HepG2 (cell line): ENCODE measurements around the gene CYB5B. TPM values are rescaled to one million over a fixed set of nuclear protein-coding genes. Genes with fewer than 3 reads are reported as not detected.

Experiments
- ATAC-seq: fragments of 200-7000 bp; cut with Tn5 transposase; 3 replicates; pipeline ENCODE4 v1.9.1; 2020; ENCODE audit warnings: mild to moderate bottlenecking, moderate library complexity
- BruUV-seq: library from RNA; stranded (reverse); fragments of 400-500 nt; replicated peaks from 2 replicates; lab custom pipeline; 2021; lab: Mats Ljungman, UMichigan
- CTCF ChIA-PET: fragments of 300-600 bp; formaldehyde crosslinking; extraction: SDS; loops from one replicate; lab custom pipeline; 2021; ENCODE audit warnings: low total read pairs, inconsistent platforms, low intra/inter-chr PET ratio; lab: Yijun Ruan, JAX
- POLR2A ChIA-PET: fragments of 350-600 bp; sonication (Branson Sonifier 250); formaldehyde crosslinking; loops from one replicate; lab custom pipeline; 2020; ENCODE audit warnings: antibody characterized with exemption, inconsistent platforms; lab: Yijun Ruan, JAX
- DNase-seq: peaks from one replicate; pipeline ENCODE4 v3.0.0-alpha.2; 2015; ENCODE audit warnings: low spot score
- FAIRE-seq: peaks from 3 replicates; lab custom pipeline; 2011; peaks lifted over from hg19 to GRCh38; lab: Jason Lieb, UNC
- H2AFZ ChIP-seq: one replicate; pipeline ENCODE4 v1.6.1; 2011; ENCODE audit warnings: low read length, inconsistent platforms
- H3K27ac ChIP-seq: fragments of 300-600 bp; 3 replicates; pipeline ENCODE4 v1.8.0; 2011; ENCODE audit warnings: mixed run types, mild to moderate bottlenecking, mixed read lengths, low read length, inconsistent platforms; ENCODE audit not compliant: insufficient read depth; ENCODE audit errors: extremely low read length
- H3K27me3 ChIP-seq, 2 experiments: fragments of 200-600 bp in 1 of 2; 2 replicates in 1 of 2; 3 replicates in 1 of 2; pipeline versions ENCODE4 v1.6.0 to v1.8.0; 2011; ENCODE audit warnings: low read length in 2 of 2, mild to moderate bottlenecking in 2 of 2, moderate library complexity in 2 of 2, inconsistent platforms in 1 of 2; ENCODE audit not compliant: insufficient read depth in 2 of 2, control insufficient read depth in 1 of 2
- H3K36me3 ChIP-seq, 2 experiments: fragments of 200-600 bp in 1 of 2; replicated peaks in 1 of 2; 2 replicates in 1 of 2; 3 replicates in 1 of 2; pipeline versions ENCODE4 v1.5.1 to v1.8.0; 2011; ENCODE audit warnings: low read length in 2 of 2, inconsistent platforms in 1 of 2; ENCODE audit not compliant: insufficient read depth in 2 of 2, control insufficient read depth in 1 of 2
- H3K4me1 ChIP-seq: 2 replicates; pipeline ENCODE4 v1.5.1; 2012; ENCODE audit warnings: low read length, inconsistent platforms; ENCODE audit not compliant: insufficient read depth
- H3K4me2 ChIP-seq: 2 replicates; pipeline ENCODE4 v1.6.0; 2011; ENCODE audit warnings: low read depth, low read length, inconsistent platforms
- H3K4me3 ChIP-seq, 3 experiments: fragments of 200-600 bp in 1 of 3; sonication (generic), shearing (Covaris generic) in 1 of 3; replicated peaks in 1 of 3; 2 replicates each; pipeline ENCODE4 v1.5.1; 2011 to 2016; ENCODE audit warnings: low read length in 3 of 3, inconsistent platforms in 2 of 3, low read depth in 2 of 3, mild to moderate bottlenecking in 2 of 3, control low read depth in 1 of 3, mixed read lengths in 1 of 3; ENCODE audit not compliant: insufficient read depth in 1 of 3
- H3K79me2 ChIP-seq: one replicate; pipeline ENCODE4 v1.6.1; 2011; ENCODE audit warnings: low read length, inconsistent platforms; ENCODE audit not compliant: insufficient read depth
- H3K9ac ChIP-seq: 2 replicates; pipeline ENCODE4 v1.6.0; 2011; ENCODE audit warnings: mild to moderate bottlenecking, low read depth, low read length, inconsistent platforms; ENCODE audit not compliant: insufficient read depth
- H3K9me3 ChIP-seq: 2 replicates; pipeline ENCODE4 v1.5.1; 2012; ENCODE audit warnings: mild to moderate bottlenecking, low read length
- H4K20me1 ChIP-seq: 2 replicates; pipeline ENCODE4 v1.6.0; 2011; ENCODE audit warnings: inconsistent platforms, mild to moderate bottlenecking, low read length, moderate library complexity; ENCODE audit not compliant: insufficient read depth
- BRD4 ChIP-seq: sonication (generic); formaldehyde crosslinking; IDR thresholded peaks from 2 replicates; pipeline ENCODE4 v1.4.0; 2020; ENCODE audit warnings: missing genetic modification reagents
- ETV6 ChIP-seq: sonication (generic); formaldehyde crosslinking; conservative IDR thresholded peaks from 2 replicates; pipeline ENCODE4 v1.4.0; 2020; ENCODE audit warnings: missing genetic modification reagents
- MAF1 ChIP-seq: sonication (generic); formaldehyde crosslinking; IDR thresholded peaks from 2 replicates; pipeline ENCODE4 v1.5.0; 2020; ENCODE audit warnings: missing genetic modification reagents, borderline replicate concordance
- MIER3 ChIP-seq: IDR thresholded peaks from 2 replicates; pipeline ENCODE4 v1.6.1; 2016; ENCODE audit warnings: missing compliant biosample characterization, borderline replicate concordance
- NFYB ChIP-seq: sonication (generic); formaldehyde crosslinking; IDR thresholded peaks from 2 replicates; pipeline ENCODE4 v1.4.0; 2020; ENCODE audit warnings: missing genetic modification reagents
- RNF2 ChIP-seq: fragments of 450-650 bp; conservative IDR thresholded peaks from 2 replicates; pipeline ENCODE4 v1.6.1; 2016; ENCODE audit warnings: low read depth
- SP4 ChIP-seq: sonication (generic); formaldehyde crosslinking; IDR thresholded peaks from 2 replicates; pipeline ENCODE4 v1.8.1; 2023; ENCODE audit warnings: mild to moderate bottlenecking, missing genetic modification reagents
- ZNF775 ChIP-seq: sonication (generic); formaldehyde crosslinking; IDR thresholded peaks from 2 replicates; pipeline ENCODE4 v1.4.0; 2020; ENCODE audit warnings: missing genetic modification reagents, mild to moderate bottlenecking, moderate library complexity, borderline replicate concordance
- WGBS: methylation state at CpG from one replicate; pipeline ENCODE4 v1.1.6; 2017; ENCODE audit warnings: low lambda C conversion rate; 5-methylcytosine and 5-hydroxymethylcytosine counted together
- in situ Hi-C: cut with HindIII; loops from 2 replicates; pipeline ENCODE4 v1.10.0; 2017; ENCODE audit warnings: low pct_unique_long_range_greater_than_20kb; ENCODE audit not compliant: extremely low pct_ligation_motif_present
- intact Hi-C: fragments of 100-400 bp; cut with micrococcal nuclease; formaldehyde crosslinking; loops from one replicate; pipeline ENCODE4 v1.10.0; 2022; ENCODE audit not compliant: unreplicated experiment
- polyA plus RNA-seq, 8 experiments: library from polyadenylated mRNA; depleted of rRNA in 3 of 8; stranded (reverse) in 7 of 8; unstranded in 1 of 8; fragments of >200 nt; fragmentation: Illumina TruSeq in 4 of 8; extraction: Trizol in 4 of 8; gene quantifications; 2 replicates each; pipeline versions ENCODE4 v1.2.1 to v1.2.3, GENCODE V29; 2011 to 2016; ENCODE audit warnings: low read depth in 4 of 8, missing spikeins in 1 of 8, mixed read lengths in 1 of 8; ENCODE audit not compliant: insufficient read depth in 1 of 8
- total RNA-seq, 5 experiments: library from RNA; depleted of rRNA; stranded (reverse); fragments of >200 nt; fragmentation: Illumina TruSeq; extraction: Trizol; gene quantifications; 2 replicates each; pipeline ENCODE4 v1.2.3, GENCODE V29; 2016; ENCODE audit warnings: low read depth in 1 of 5
- TF ChIP-seq, protein P1 (sequence below): sonication (generic); formaldehyde crosslinking; IDR thresholded peaks from 2 replicates; pipeline ENCODE4 v1.4.0; 2020; ENCODE audit warnings: missing genetic modification reagents
- TF ChIP-seq, protein P2 (sequence below): sonication (generic); formaldehyde crosslinking; IDR thresholded peaks from 2 replicates; pipeline ENCODE4 v1.4.0; 2020; ENCODE audit warnings: missing genetic modification reagents

CYB5B gene
- total and polyA plus RNA-seq, 2 of the 13 experiments (the other 11 are each of a cell fraction or from before 2014, with no cell fraction given), result 234 to 432 TPM

DNA sequence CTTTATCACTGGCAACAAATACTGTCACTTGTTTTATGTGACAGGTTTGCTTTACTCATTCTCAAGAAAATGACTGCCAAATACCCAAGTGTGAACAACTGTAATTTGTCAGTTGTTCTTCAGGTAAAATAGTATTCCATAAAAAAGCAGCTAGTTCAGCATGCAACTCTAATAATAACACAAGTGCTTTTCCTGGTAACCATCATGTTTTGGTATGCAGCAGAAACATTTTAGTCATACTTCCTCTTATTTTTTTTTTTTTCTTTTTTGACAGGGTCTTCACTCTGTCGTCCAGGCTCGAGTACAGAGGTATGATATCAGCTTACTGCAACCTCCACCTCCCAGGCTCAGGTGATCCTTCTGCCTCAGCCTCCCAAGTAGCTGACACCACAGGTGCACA, 43.2 kb upstream of the CYB5B start:
- H3K79me2 ChIP-seq, result peaks cover 47% of the 10 kb centered on the region
- CTCF ChIA-PET, result no interaction called here
- no peak for FAIRE-seq
- H3K36me3 ChIP-seq, result peaks cover 10 to 45% of the 10 kb centered on the region in 2 experiments
- TF ChIP-seq BRD4 (no peak), MIER3 (CRISPR knock-in tag) (no peak), NFYB (CRISPR knock-in tag) (no peak), SP4 (CRISPR knock-in tag) (no peak), RNF2 (no peak), MAF1 (CRISPR knock-in tag) (no peak), ETV6 (CRISPR knock-in tag) (no peak), ZNF775 (CRISPR knock-in tag) (no peak)
- TF ChIP-seq, protein P1, sequence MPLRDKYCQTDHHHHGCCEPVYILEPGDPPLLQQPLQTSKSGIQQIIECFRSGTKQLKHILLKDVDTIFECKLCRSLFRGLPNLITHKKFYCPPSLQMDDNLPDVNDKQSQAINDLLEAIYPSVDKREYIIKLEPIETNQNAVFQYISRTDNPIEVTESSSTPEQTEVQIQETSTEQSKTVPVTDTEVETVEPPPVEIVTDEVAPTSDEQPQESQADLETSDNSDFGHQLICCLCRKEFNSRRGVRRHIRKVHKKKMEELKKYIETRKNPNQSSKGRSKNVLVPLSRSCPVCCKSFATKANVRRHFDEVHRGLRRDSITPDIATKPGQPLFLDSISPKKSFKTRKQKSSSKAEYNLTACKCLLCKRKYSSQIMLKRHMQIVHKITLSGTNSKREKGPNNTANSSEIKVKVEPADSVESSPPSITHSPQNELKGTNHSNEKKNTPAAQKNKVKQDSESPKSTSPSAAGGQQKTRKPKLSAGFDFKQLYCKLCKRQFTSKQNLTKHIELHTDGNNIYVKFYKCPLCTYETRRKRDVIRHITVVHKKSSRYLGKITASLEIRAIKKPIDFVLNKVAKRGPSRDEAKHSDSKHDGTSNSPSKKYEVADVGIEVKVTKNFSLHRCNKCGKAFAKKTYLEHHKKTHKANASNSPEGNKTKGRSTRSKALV (CRISPR knock-in tag), result no peak
- TF ChIP-seq, protein P2, sequence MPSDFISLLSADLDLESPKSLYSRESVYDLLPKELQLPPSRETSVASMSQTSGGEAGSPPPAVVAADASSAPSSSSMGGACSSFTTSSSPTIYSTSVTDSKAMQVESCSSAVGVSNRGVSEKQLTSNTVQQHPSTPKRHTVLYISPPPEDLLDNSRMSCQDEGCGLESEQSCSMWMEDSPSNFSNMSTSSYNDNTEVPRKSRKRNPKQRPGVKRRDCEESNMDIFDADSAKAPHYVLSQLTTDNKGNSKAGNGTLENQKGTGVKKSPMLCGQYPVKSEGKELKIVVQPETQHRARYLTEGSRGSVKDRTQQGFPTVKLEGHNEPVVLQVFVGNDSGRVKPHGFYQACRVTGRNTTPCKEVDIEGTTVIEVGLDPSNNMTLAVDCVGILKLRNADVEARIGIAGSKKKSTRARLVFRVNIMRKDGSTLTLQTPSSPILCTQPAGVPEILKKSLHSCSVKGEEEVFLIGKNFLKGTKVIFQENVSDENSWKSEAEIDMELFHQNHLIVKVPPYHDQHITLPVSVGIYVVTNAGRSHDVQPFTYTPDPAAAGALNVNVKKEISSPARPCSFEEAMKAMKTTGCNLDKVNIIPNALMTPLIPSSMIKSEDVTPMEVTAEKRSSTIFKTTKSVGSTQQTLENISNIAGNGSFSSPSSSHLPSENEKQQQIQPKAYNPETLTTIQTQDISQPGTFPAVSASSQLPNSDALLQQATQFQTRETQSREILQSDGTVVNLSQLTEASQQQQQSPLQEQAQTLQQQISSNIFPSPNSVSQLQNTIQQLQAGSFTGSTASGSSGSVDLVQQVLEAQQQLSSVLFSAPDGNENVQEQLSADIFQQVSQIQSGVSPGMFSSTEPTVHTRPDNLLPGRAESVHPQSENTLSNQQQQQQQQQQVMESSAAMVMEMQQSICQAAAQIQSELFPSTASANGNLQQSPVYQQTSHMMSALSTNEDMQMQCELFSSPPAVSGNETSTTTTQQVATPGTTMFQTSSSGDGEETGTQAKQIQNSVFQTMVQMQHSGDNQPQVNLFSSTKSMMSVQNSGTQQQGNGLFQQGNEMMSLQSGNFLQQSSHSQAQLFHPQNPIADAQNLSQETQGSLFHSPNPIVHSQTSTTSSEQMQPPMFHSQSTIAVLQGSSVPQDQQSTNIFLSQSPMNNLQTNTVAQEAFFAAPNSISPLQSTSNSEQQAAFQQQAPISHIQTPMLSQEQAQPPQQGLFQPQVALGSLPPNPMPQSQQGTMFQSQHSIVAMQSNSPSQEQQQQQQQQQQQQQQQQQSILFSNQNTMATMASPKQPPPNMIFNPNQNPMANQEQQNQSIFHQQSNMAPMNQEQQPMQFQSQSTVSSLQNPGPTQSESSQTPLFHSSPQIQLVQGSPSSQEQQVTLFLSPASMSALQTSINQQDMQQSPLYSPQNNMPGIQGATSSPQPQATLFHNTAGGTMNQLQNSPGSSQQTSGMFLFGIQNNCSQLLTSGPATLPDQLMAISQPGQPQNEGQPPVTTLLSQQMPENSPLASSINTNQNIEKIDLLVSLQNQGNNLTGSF (CRISPR knock-in tag), result no peak
- no peak for DNase-seq
- POLR2A ChIA-PET, result no interaction called here
- no peak overlapping the region for H3K4me2 ChIP-seq
- peaks cover 68% of the 10 kb centered on the region for H3K4me1 ChIP-seq
- no peak overlapping the region for H3K9ac ChIP-seq
- H4K20me1 ChIP-seq, result no peaks in the 10 kb centered on the region
- intact Hi-C loops, result no loop called here
- no peak overlapping the region for H3K27ac ChIP-seq
- in situ Hi-C loops, result no loop called here
- no TSS peak for BruUV-seq
- ATAC-seq, result no peak
- H3K27me3 ChIP-seq, result no peaks in the 10 kb centered on the region; a peak in 2 of 5 replicates
- no peak overlapping the region for H3K4me3 ChIP-seq
- no peak overlapping the region for H2AFZ ChIP-seq
- WGBS, result 97% methylated on average over 2 of the region's 2 CpGs
- no peaks in the 10 kb centered on the region for H3K9me3 ChIP-seq
